GM12878 (cell line): ENCODE results near the gene ANAPC5. TPM values are rescaled to one million over a fixed set of nuclear protein-coding genes. Genes with fewer than 3 reads are reported as not detected.

Experiments
- ATAC-seq: fragments of 200-7000 bp; cut with Tn5 transposase; 3 replicates; pipeline ENCODE4 v1.9.1; 2020; ENCODE audit warnings: mild to moderate bottlenecking, moderate library complexity
- BruUV-seq: library from RNA; stranded (reverse); fragments of 400-500 nt; replicated peaks from 2 replicates; lab custom pipeline; 2021; lab: Mats Ljungman, UMichigan
- CTCF ChIA-PET: fragments of 300-600 bp; sonication (Branson Sonifier 250); formaldehyde crosslinking; extraction: SDS; loops from one replicate; lab custom pipeline; 2021; ENCODE audit warnings: inconsistent platforms; lab: Yijun Ruan, JAX
- POLR2A ChIA-PET: fragments of 350-600 bp; formaldehyde crosslinking; extraction: SDS; loops from one replicate; lab custom pipeline; 2021; ENCODE audit warnings: inconsistent platforms; lab: Charles Lee
- RAD21 ChIA-PET: fragments of 300-600 bp; sonication (Branson Sonifier 250); formaldehyde crosslinking; loops from one replicate; lab custom pipeline; 2023; ENCODE audit warnings: antibody characterized with exemption; ENCODE audit not compliant: unreplicated experiment; lab: Charles Lee
- SMC1A ChIA-PET: fragments of 300-600 bp; sonication (Branson Sonifier 250); formaldehyde crosslinking; loops from one replicate; lab custom pipeline; 2023; ENCODE audit not compliant: unreplicated experiment, uncharacterized antibody; lab: Charles Lee
- DNase-seq: peaks from one replicate; pipeline ENCODE4 v3.0.0-alpha.2; 2011; ENCODE audit warnings: low read depth, low spot score
- FAIRE-seq: peaks from 3 replicates; lab custom pipeline; 2011; peaks lifted over from hg19 to GRCh38; lab: Jason Lieb, UNC
- H2AFZ ChIP-seq: 2 replicates; pipeline ENCODE4 v1.6.0; 2011; ENCODE audit warnings: low read depth, low read length, control low read depth; ENCODE audit not compliant: control insufficient read depth
- H3K27ac ChIP-seq: 2 replicates; pipeline ENCODE4 v1.5.1; 2011; ENCODE audit warnings: control low read depth; ENCODE audit not compliant: control insufficient read depth, insufficient read depth
- H3K27me3 ChIP-seq, 2 experiments: replicated peaks in 1 of 2; 2 replicates each; pipeline versions ENCODE4 v1.6.0 to v1.6.1; 2011; ENCODE audit warnings: low read length in 1 of 2; ENCODE audit not compliant: control insufficient read depth in 2 of 2, insufficient read depth in 2 of 2
- H3K36me3 ChIP-seq, 2 experiments: 2 replicates each; pipeline ENCODE4 v1.5.1; 2011; ENCODE audit warnings: low read length in 1 of 2; ENCODE audit not compliant: control insufficient read depth in 2 of 2, insufficient read depth in 2 of 2
- H3K4me1 ChIP-seq: 2 replicates; pipeline ENCODE4 v1.6.1; 2011; ENCODE audit warnings: mild to moderate bottlenecking, low read length, moderate library complexity, mixed read lengths; ENCODE audit not compliant: control insufficient read depth, insufficient read depth
- H3K4me2 ChIP-seq: 2 replicates; pipeline ENCODE4 v1.6.0; 2011; ENCODE audit warnings: control low read depth; ENCODE audit not compliant: control insufficient read depth, insufficient read depth
- H3K4me3 ChIP-seq: fragments of 200-600 bp; sonication (generic); 2 replicates; pipeline ENCODE4 v1.5.1; 2016
- H3K79me2 ChIP-seq: 2 replicates; pipeline ENCODE4 v1.6.0; 2011; ENCODE audit warnings: low read length; ENCODE audit not compliant: control insufficient read depth, insufficient read depth
- H3K9ac ChIP-seq: 2 replicates; pipeline ENCODE4 v1.8.0; 2011; ENCODE audit warnings: low read length, control low read depth, mixed read lengths; ENCODE audit not compliant: control insufficient read depth, insufficient read depth
- H3K9me3 ChIP-seq: replicated peaks from 3 replicates; pipeline ENCODE4 v1.5.1; 2011; ENCODE audit warnings: mild to moderate bottlenecking, low read length; ENCODE audit not compliant: control insufficient read depth, insufficient read depth
- H4K20me1 ChIP-seq: 2 replicates; pipeline ENCODE4 v1.6.0; 2011; ENCODE audit not compliant: control insufficient read depth, insufficient read depth
- CEBPB ChIP-seq, 2 experiments: fragments of 150-350 bp in 1 of 2; IDR thresholded peaks; 2 replicates each; pipeline ENCODE4 v1.6.1; 2012 to 2014; ENCODE audit warnings: low read depth in 2 of 2, low read length in 2 of 2, borderline replicate concordance in 1 of 2, inconsistent platforms in 1 of 2
- CREM ChIP-seq: IDR thresholded peaks from 2 replicates; pipeline ENCODE4 v1.6.1; 2014; ENCODE audit warnings: antibody characterized with exemption, low read depth
- POLR2A ChIP-seq: IDR thresholded peaks from 2 replicates; pipeline ENCODE4 v1.6.1; 2011; ENCODE audit warnings: low read depth, mild to moderate bottlenecking, low read length
- RAD51 ChIP-seq: fragments of 450-650 bp; IDR thresholded peaks from 2 replicates; pipeline ENCODE4 v1.6.1; 2016; ENCODE audit warnings: moderate library complexity, mild to moderate bottlenecking, inconsistent platforms
- RCOR1 ChIP-seq: conservative IDR thresholded peaks from 2 replicates; pipeline ENCODE4 v1.6.1; 2012; ENCODE audit warnings: low read depth, low read length, improper control_type of control experiment
- SREBF1 ChIP-seq: IDR thresholded peaks from 2 replicates; pipeline ENCODE4 v1.6.1; 2012; ENCODE audit warnings: mild to moderate bottlenecking, low read length
- SRF ChIP-seq, 2 experiments: IDR thresholded peaks; 2 replicates each; pipeline ENCODE4 v1.6.1; 2011; ENCODE audit warnings: low read depth in 2 of 2, low read length in 2 of 2, mild to moderate bottlenecking in 1 of 2, moderate library complexity in 1 of 2
- STAT3 ChIP-seq: IDR thresholded peaks from 2 replicates; pipeline ENCODE4 v1.6.1; 2011; ENCODE audit warnings: low read depth, low read length, improper control_type of control experiment
- TCF12 ChIP-seq: IDR thresholded peaks from 2 replicates; pipeline ENCODE4 v1.6.1; 2011; ENCODE audit warnings: low read depth, mild to moderate bottlenecking, low read length
- TCF7 ChIP-seq: IDR thresholded peaks from 2 replicates; pipeline ENCODE4 v1.6.1; 2014; ENCODE audit warnings: antibody characterized with exemption, borderline replicate concordance
- ZBED1 ChIP-seq: IDR thresholded peaks from 2 replicates; pipeline ENCODE4 v1.6.1; 2016; ENCODE audit warnings: borderline replicate concordance
- ZNF207 ChIP-seq: fragments of 450-650 bp; IDR thresholded peaks from 2 replicates; pipeline ENCODE4 v1.6.1; 2014; ENCODE audit warnings: antibody characterized with exemption, mild to moderate bottlenecking, borderline replicate concordance
- ZNF274 ChIP-seq: IDR thresholded peaks from one replicate; pipeline ENCODE4 v1.8.0; 2011; ENCODE audit not compliant: insufficient read length, insufficient read depth
- WGBS: methylation state at CpG from one replicate; pipeline ENCODE4 v1.1.6; 2016; ENCODE audit warnings: low lambda C conversion rate; ENCODE audit not compliant: insufficient replicate concordance, insufficient coverage; ENCODE audit errors: missing lambda C conversion rate; 5-methylcytosine and 5-hydroxymethylcytosine counted together
- in situ Hi-C: fragments of 300-500 bp; cut with MboI; formaldehyde crosslinking; loops from 9 replicates; pipeline ENCODE4 v1.14.3; 2018; ENCODE audit warnings: mixed read lengths
- intact Hi-C: fragments of 100-400 bp; cut with micrococcal nuclease; formaldehyde crosslinking; loops from one replicate; pipeline ENCODE4 v1.14.2; 2022; ENCODE audit not compliant: unreplicated experiment
- polyA plus RNA-seq, 11 experiments: library from polyadenylated mRNA; depleted of rRNA in 4 of 11; unstranded in 6 of 11; stranded (reverse) in 5 of 11; fragments of >200 nt; fragmentation: Nextera tagmentation in 4 of 11; fragmentation: Illumina TruSeq in 1 of 11; extraction: Ambion mirVana in 4 of 11; extraction: Trizol in 1 of 11; gene quantifications; 1 replicate in 1 of 11; 2 replicates in 10 of 11; pipeline versions ENCODE4 v1.2.1 to v1.2.3, GENCODE V29; 2011 to 2016; ENCODE audit warnings: inconsistent platforms in 2 of 11, missing spikeins in 2 of 11, low read depth in 1 of 11
- total RNA-seq, 4 experiments: library from RNA; depleted of rRNA in 3 of 4; stranded (reverse); fragments of >200 nt in 3 of 4; fragmentation: Illumina TruSeq in 1 of 4; extraction: Trizol in 1 of 4; gene quantifications; 2 replicates each; pipeline versions ENCODE4 v1.2.1 to v1.2.3, GENCODE V29; 2013 to 2021
- TF ChIP-seq, protein P1 (sequence below): fragments of 450-650 bp; IDR thresholded peaks from 2 replicates; pipeline ENCODE4 v1.6.1; 2017; ENCODE audit warnings: borderline replicate concordance
- TF ChIP-seq, protein P2 (sequence below): fragments of 450-650 bp; IDR thresholded peaks from 2 replicates; pipeline ENCODE4 v1.6.1; 2017; ENCODE audit warnings: mild to moderate bottlenecking, moderate library complexity
- TF ChIP-seq, protein P3 (sequence below): IDR thresholded peaks from 2 replicates; pipeline ENCODE4 v1.6.1; 2011; ENCODE audit warnings: borderline replicate concordance, low read depth, mild to moderate bottlenecking, moderate library complexity, low read length; ENCODE audit not compliant: insufficient read depth, poor library complexity, severe bottlenecking

The ANAPC5 gene
- total and polyA plus RNA-seq, 10 of the 15 experiments (the other 5 are each of a cell fraction or from before 2014, with no cell fraction given): 102 to 227 (median 166) TPM

DNA sequence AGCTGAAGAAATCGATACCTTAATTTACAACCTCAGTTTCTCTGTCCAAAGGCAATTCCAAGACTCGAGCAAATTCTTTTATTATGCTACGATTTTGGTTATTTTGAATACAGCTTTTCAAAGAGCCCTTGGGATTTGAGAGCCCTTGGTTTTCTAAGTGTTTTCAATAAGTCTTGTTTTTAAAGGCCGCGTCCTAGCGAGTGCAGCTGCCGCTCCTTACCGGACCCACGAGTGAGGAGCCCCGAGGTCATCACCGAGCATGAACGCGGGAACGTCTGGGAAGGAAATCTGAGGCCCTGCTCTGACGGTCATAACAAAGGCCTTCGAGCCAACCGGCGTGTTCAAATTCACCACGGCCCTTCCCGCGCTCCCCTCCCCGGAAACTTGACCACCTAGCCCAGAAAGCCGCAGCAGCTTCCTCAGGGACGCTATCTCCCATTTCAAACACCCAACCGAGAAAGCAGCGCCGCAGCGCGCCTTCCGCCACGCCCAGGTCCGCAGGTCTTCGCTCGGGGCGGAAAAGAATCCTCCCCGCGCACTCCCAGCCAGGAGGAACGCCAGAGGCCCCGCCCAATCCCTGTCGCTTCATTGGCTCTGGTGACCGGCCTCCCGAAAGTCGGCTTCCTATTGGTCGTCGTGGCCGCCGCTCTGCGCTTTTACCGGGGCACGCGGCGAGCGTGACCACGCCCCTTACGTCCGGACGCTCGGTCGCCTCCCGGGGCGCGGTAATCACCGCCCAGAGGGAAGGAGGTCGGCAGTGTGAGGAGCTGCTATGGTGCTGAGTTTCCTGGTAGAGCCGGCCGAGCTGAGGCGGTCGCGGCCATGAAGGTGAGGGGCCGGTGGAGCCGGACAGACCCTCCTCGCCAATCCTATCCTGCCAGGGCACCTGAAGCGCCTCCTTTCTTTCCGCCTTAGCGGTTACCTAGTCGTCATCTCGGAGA is 47.5 kb upstream of the ANAPC5 start, which contains the start of gene RNF34 (continued):
- TF ChIP-seq STAT3 (no peak), TCF12 (peak; percentile 58; the same call in 1 of the 2 replicates), ZBED1 (no peak), ZNF274 (no peak), CREM (peak; percentile 25; the same call in 1 of the 2 replicates), SRF (IDR thresholded peaks at IDR 0.05; ENCODE audit: low read depth in 2 of 2, low read length in 2 of 2) (0 out of 4 replicates have a peak, but pooled peaks of 1 of the 2 experiments have one; percentile 10), TCF7 (no peak), RCOR1 (0 out of 2 replicates have a peak, but pooled peaks have one; percentile 62), POLR2A (peak; percentile 99)
- TF ChIP-seq, protein P1, sequence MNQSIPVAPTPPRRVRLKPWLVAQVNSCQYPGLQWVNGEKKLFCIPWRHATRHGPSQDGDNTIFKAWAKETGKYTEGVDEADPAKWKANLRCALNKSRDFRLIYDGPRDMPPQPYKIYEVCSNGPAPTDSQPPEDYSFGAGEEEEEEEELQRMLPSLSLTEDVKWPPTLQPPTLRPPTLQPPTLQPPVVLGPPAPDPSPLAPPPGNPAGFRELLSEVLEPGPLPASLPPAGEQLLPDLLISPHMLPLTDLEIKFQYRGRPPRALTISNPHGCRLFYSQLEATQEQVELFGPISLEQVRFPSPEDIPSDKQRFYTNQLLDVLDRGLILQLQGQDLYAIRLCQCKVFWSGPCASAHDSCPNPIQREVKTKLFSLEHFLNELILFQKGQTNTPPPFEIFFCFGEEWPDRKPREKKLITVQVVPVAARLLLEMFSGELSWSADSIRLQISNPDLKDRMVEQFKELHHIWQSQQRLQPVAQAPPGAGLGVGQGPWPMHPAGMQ: no peak

DNA sequence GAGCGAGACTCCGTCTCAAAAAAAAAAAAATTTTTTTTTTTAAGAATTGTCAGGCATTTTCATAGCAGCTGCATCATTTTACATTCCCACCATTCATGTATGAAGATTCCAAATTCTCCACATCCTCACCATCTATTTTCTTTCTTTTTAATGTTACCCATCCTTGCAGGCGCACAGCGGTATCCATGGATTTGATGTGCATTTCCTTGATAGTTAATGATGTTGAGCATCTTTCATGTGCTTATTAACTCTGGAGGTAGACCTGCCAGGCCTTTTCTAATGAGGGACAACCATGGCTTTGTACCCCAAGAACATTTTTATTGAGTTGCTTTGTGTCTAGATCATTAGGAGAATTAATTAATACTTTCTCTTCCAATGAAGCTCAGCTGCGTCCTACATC is 46.1 kb upstream of the ANAPC5 start:
- ChIA-PET RAD21 (no interaction called here), POLR2A (interaction anchor here (2.8 kb wide), 1 partner anchor 9 kb away, joined by 10 read pairs; no protein-coding TSS in a partner anchor), SMC1A (interaction anchor here (0.5 to 5.4 kb wide), 2 partner anchors 26 to 59 kb away, joined by 3 to 46 read pairs; no protein-coding TSS in a partner anchor), CTCF (interaction anchor here (0.6 to 1.3 kb wide), 4 partner anchors 15 to 918 kb away, joined by 3 read pairs; no protein-coding TSS in a partner anchor)
- FAIRE-seq (no peak), ATAC-seq (no peak), DNase-seq (no peak)
- H3K9ac ChIP-seq: no peak overlapping the region
- intact Hi-C loops: no loop called here
- H3K4me2 ChIP-seq: peak overlapping the region; percentile 81
- H3K27me3 ChIP-seq: no peaks in the 10 kb centered on the region
- H2AFZ ChIP-seq: no peak overlapping the region
- no TSS peak for BruUV-seq
- no peaks in the 10 kb centered on the region; the same call in 1 of the 2 replicates for H4K20me1 ChIP-seq
- no peak overlapping the region for H3K4me3 ChIP-seq
- peaks cover 35% of the 10 kb centered on the region for H3K79me2 ChIP-seq
- H3K9me3 ChIP-seq: no peaks in the 10 kb centered on the region; the same call in 2 of the 3 replicates
- H3K27ac ChIP-seq: no peak overlapping the region
- no peaks in the 10 kb centered on the region for H3K36me3 ChIP-seq
- in situ Hi-C loops: no loop called here
- WGBS: 98% methylated on average over 3 of the region's 5 CpGs
- H3K4me1 ChIP-seq: no peaks in the 10 kb centered on the region; the same call in 1 of the 2 replicates
- TF ChIP-seq CEBPB (IDR thresholded peaks at IDR 0.05; ENCODE audit: borderline replicate concordance in 1 of 2, low read depth in 2 of 2, low read length in 2 of 2): no peak
- TF ChIP-seq RAD51: no peak
- TF ChIP-seq, protein P2, sequence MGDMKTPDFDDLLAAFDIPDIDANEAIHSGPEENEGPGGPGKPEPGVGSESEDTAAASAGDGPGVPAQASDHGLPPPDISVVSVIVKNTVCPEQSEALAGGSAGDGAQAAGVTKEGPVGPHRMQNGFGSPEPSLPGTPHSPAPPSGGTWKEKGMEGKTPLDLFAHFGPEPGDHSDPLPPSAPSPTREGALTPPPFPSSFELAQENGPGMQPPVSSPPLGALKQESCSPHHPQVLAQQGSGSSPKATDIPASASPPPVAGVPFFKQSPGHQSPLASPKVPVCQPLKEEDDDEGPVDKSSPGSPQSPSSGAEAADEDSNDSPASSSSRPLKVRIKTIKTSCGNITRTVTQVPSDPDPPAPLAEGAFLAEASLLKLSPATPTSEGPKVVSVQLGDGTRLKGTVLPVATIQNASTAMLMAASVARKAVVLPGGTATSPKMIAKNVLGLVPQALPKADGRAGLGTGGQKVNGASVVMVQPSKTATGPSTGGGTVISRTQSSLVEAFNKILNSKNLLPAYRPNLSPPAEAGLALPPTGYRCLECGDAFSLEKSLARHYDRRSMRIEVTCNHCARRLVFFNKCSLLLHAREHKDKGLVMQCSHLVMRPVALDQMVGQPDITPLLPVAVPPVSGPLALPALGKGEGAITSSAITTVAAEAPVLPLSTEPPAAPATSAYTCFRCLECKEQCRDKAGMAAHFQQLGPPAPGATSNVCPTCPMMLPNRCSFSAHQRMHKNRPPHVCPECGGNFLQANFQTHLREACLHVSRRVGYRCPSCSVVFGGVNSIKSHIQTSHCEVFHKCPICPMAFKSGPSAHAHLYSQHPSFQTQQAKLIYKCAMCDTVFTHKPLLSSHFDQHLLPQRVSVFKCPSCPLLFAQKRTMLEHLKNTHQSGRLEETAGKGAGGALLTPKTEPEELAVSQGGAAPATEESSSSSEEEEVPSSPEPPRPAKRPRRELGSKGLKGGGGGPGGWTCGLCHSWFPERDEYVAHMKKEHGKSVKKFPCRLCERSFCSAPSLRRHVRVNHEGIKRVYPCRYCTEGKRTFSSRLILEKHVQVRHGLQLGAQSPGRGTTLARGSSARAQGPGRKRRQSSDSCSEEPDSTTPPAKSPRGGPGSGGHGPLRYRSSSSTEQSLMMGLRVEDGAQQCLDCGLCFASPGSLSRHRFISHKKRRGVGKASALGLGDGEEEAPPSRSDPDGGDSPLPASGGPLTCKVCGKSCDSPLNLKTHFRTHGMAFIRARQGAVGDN: no peak
- TF ChIP-seq, protein P3, sequence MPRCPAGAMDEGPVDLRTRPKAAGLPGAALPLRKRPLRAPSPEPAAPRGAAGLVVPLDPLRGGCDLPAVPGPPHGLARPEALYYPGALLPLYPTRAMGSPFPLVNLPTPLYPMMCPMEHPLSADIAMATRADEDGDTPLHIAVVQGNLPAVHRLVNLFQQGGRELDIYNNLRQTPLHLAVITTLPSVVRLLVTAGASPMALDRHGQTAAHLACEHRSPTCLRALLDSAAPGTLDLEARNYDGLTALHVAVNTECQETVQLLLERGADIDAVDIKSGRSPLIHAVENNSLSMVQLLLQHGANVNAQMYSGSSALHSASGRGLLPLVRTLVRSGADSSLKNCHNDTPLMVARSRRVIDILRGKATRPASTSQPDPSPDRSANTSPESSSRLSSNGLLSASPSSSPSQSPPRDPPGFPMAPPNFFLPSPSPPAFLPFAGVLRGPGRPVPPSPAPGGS: no peak
- TF ChIP-seq SREBF1: no peak
- TF ChIP-seq ZNF207: no peak
